ENCODE results near the gene CLEC19A.

Gene CLEC19A

DNA sequence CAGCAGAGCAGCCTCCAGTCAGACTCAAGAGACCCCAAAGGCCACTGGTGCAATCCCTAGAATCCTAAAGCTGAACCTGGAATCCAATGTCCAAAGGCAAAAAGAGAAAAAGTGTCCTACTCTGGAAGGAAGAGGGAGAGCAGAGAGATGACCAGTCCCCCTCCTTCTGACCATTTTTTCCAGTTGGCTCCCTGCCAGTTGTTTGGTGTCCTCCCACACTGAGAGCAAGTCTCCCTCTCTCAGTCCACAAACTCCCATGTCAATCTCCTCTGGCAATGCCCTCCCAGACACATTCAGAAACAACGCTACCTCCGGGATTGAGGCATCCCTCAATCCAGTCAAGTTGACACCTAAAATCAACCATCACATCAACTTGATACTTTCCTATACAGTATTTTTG lies 4.3 kb upstream of the CLEC19A start:
- TF ChIP-seq, protein P1, sequence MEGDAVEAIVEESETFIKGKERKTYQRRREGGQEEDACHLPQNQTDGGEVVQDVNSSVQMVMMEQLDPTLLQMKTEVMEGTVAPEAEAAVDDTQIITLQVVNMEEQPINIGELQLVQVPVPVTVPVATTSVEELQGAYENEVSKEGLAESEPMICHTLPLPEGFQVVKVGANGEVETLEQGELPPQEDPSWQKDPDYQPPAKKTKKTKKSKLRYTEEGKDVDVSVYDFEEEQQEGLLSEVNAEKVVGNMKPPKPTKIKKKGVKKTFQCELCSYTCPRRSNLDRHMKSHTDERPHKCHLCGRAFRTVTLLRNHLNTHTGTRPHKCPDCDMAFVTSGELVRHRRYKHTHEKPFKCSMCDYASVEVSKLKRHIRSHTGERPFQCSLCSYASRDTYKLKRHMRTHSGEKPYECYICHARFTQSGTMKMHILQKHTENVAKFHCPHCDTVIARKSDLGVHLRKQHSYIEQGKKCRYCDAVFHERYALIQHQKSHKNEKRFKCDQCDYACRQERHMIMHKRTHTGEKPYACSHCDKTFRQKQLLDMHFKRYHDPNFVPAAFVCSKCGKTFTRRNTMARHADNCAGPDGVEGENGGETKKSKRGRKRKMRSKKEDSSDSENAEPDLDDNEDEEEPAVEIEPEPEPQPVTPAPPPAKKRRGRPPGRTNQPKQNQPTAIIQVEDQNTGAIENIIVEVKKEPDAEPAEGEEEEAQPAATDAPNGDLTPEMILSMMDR (IDR thresholded peaks at IDR 0.05; ENCODE audit: low read depth, low read length, missing control alignments): no peak
- no peak for DNase-seq (ENCODE audit: extremely low read depth, low read depth)
- H3K4me3 ChIP-seq (replicated peaks; ENCODE audit: low read depth, low read length): no peak overlapping the region

DNA sequence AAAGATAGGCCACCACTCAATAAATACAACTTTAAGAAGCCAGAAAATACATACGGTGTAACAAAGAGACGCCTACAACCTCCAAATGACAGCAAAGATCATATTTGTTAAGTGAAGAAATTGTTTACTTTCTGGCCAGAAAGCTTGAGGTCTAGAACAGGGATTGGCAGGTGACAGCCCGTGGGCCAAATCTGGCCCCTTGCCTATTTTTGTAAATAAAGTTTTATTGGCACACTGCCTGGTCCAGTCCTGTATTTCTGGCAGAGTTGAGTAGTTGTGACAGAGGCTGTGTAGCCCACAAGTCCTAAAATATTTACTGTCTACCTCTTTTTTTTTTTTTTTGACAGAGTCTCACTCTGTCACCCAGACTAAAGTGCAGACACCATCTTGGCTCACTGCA lies 3.4 kb upstream of the CLEC19A start:
- no peak for DNase-seq (ENCODE audit: extremely low read depth, low read depth)
- H3K4me3 ChIP-seq (replicated peaks; ENCODE audit: low read depth, low read length): no peak overlapping the region
- TF ChIP-seq, protein P1 (IDR thresholded peaks at IDR 0.05; ENCODE audit: low read depth, low read length, missing control alignments): no peak

- TF ChIP-seq, protein P1 (IDR thresholded peaks at IDR 0.05; ENCODE audit: low read depth, low read length, missing control alignments): no peak
- DNase-seq (ENCODE audit: extremely low read depth, low read depth): no peak
- H3K4me3 ChIP-seq (replicated peaks; ENCODE audit: low read depth, low read length): no peak overlapping the region
Observed at GRCh38 chr16:19283637-19284036, 1.9 kb upstream of the CLEC19A start.

- no peak for DNase-seq (ENCODE audit: extremely low read depth, low read depth)
- no peak overlapping the region for H3K4me3 ChIP-seq (replicated peaks; ENCODE audit: low read depth, low read length)
- TF ChIP-seq, protein P1 (IDR thresholded peaks at IDR 0.05; ENCODE audit: low read depth, low read length, missing control alignments): no peak
Observed at GRCh38 chr16:19284207-19284606, 1.3 kb upstream of the CLEC19A start.

DNA sequence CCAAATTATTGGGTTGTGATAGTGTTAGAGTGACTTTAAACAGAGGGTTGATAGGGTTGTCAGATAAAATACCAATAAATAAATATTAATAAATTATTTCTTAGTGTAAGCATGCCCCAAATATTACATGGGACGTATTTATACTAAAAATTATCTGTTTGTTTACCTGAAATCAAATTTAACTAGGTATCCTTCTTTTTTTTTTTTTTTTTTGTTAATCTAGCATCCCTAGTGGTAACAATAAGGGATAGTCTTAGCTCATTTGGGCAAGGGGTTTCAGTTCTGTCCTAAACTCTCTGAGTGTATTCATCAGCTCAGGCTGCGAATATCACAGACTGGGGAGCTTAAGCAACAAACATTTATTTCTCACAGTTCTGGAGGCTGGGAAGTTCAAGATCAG lies 1.3 kb downstream of the CLEC19A start:
- no peak for DNase-seq (ENCODE audit: extremely low read depth, low read depth)
- TF ChIP-seq, protein P1 (IDR thresholded peaks at IDR 0.05; ENCODE audit: low read depth, low read length, missing control alignments): no peak

GRCh38 chr16:19287241-19287640 lies 1.7 kb downstream of the CLEC19A start:
- DNase-seq (ENCODE audit: extremely low read depth, low read depth): no peak
- TF ChIP-seq, protein P1 (IDR thresholded peaks at IDR 0.05; ENCODE audit: low read depth, low read length, missing control alignments): no peak
- H3K4me3 ChIP-seq (replicated peaks; ENCODE audit: low read depth, low read length): no peak overlapping the region

More for the DNA sequence above, 1.3 kb downstream of the CLEC19A start:
- no peak overlapping the region for H3K4me3 ChIP-seq (replicated peaks; ENCODE audit: low read depth, low read length)
